Endodermal cell (in vitro differentiated cells): ENCODE data around the gene HTR6. TPM values are rescaled to one million over a fixed set of nuclear protein-coding genes. Genes with fewer than 3 reads are reported as not detected.

ENCODE experiments used
- DNase-seq: peaks from one replicate; pipeline ENCODE4 v3.0.0-alpha.2; 2017
- H3K27ac ChIP-seq: 2 replicates; pipeline ENCODE4 v1.5.1; 2013; ENCODE audit warnings: mild to moderate bottlenecking, low read depth, low read length, moderate library complexity
- H3K27me3 ChIP-seq: 2 replicates; pipeline ENCODE4 v1.6.1; 2013; ENCODE audit warnings: mild to moderate bottlenecking, low read length, moderate library complexity; ENCODE audit not compliant: insufficient read depth, control insufficient read depth, poor library complexity, severe bottlenecking
- H3K36me3 ChIP-seq: 2 replicates; pipeline ENCODE4 v1.7.0; 2013; ENCODE audit warnings: mild to moderate bottlenecking, low read length, moderate library complexity; ENCODE audit not compliant: control insufficient read depth, insufficient read depth
- H3K4me1 ChIP-seq: one replicate; pipeline ENCODE4 v1.7.0; 2013; ENCODE audit warnings: low read length; ENCODE audit not compliant: control insufficient read depth, insufficient read depth
- H3K4me3 ChIP-seq: 2 replicates; pipeline ENCODE4 v1.5.1; 2013; ENCODE audit warnings: mild to moderate bottlenecking, low read length, moderate library complexity
- H3K9ac ChIP-seq: 2 replicates; pipeline ENCODE4 v1.6.1; 2013; ENCODE audit warnings: mild to moderate bottlenecking, low read length, moderate library complexity; ENCODE audit not compliant: poor library complexity, severe bottlenecking; ENCODE audit errors: extremely low read depth
- H3K9me3 ChIP-seq: 2 replicates; pipeline ENCODE4 v1.6.1; 2013; ENCODE audit warnings: mild to moderate bottlenecking, low read length, moderate library complexity; ENCODE audit not compliant: control insufficient read depth
- H3K27ac Mint-ChIP-seq: 2 replicates; pipeline ENCODE4 v1.8.0; 2020; ENCODE audit warnings: mixed read lengths
- H3K27me3 Mint-ChIP-seq: 2 replicates; pipeline ENCODE4 v1.8.0; 2021; ENCODE audit warnings: mild to moderate bottlenecking, mixed read lengths; ENCODE audit not compliant: insufficient read depth
- H3K36me3 Mint-ChIP-seq: 2 replicates; pipeline ENCODE4 v1.8.0; 2020; ENCODE audit warnings: low read depth, mixed read lengths
- H3K4me1 Mint-ChIP-seq: 2 replicates; pipeline ENCODE4 v1.8.0; 2020; ENCODE audit warnings: mixed read lengths
- H3K4me3 Mint-ChIP-seq: 2 replicates; pipeline ENCODE4 v1.8.0; 2020; ENCODE audit warnings: mild to moderate bottlenecking, moderate library complexity, mixed read lengths
- H3K9me3 Mint-ChIP-seq: 2 replicates; pipeline ENCODE4 v1.8.0; 2020; ENCODE audit warnings: mild to moderate bottlenecking, mixed read lengths
- WGBS, 2 experiments: methylation state at CpG; one replicate each; pipeline versions ENCODE4 v1.1.5 to v1.1.7; 2013; ENCODE audit warnings: missing lambda C conversion rate in 2 of 2, mixed read lengths in 1 of 2; ENCODE audit not compliant: insufficient coverage in 1 of 2, insufficient read length in 1 of 2; 5-methylcytosine and 5-hydroxymethylcytosine counted together
- total RNA-seq, 2 donors: library from RNA; stranded (reverse); fragmentation: NEBNext Ultra II Directional in 1 of 2; extraction: Animal tissue kit (Norgen Biotek cat#: 25700) in 1 of 2; gene quantifications; 2 replicates in 1 of 2; 3 replicates in 1 of 2; pipeline ENCODE4 v1.2.1, GENCODE V29; 2021
- TF ChIP-seq, protein P1 (sequence below): fragments of 200-600 bp; sonication (generic); conservative IDR thresholded peaks from 2 replicates; pipeline ENCODE4 v1.5.0; 2021; ENCODE audit warnings: antibody characterized with exemption, mild to moderate bottlenecking

HTR6 gene
- total RNA-seq, 2 donors from 2014 or later = 0.31 TPM; not detected in 1

DNA sequence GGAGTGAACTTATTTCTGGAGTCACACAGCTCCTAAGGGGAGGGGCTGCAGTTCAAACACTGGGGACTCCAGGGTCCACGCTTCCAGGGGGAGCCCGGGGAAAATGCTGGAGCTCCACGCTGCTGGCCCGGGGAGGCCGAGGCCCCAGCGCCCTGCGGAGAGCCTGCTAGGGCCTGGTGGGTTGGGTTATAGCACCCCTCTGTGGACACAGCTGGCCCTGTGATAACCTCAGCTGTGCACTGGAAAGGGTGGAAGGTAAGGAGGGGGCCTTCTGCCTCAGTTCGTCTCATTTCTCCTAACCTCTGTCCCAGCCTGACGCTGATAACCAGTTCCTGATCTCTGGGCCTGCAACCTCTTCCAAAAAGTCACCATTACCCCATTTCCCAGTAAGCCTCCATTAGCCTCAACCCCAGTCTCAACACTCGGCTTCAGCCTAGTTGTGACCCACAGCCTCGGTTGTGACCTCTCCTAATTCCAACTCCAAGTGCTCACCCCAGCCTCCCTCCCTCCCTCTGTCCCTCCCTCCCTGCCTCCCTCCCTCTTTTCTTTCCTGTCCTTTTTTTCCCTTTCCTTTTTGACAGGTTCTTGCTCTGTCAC, 13.4 kb upstream of the HTR6 start:
- H3K4me1 Mint-ChIP-seq = peaks cover 10% of the 10 kb centered on the region
- no peak overlapping the region for H3K27ac ChIP-seq
- TF ChIP-seq, protein P1, sequence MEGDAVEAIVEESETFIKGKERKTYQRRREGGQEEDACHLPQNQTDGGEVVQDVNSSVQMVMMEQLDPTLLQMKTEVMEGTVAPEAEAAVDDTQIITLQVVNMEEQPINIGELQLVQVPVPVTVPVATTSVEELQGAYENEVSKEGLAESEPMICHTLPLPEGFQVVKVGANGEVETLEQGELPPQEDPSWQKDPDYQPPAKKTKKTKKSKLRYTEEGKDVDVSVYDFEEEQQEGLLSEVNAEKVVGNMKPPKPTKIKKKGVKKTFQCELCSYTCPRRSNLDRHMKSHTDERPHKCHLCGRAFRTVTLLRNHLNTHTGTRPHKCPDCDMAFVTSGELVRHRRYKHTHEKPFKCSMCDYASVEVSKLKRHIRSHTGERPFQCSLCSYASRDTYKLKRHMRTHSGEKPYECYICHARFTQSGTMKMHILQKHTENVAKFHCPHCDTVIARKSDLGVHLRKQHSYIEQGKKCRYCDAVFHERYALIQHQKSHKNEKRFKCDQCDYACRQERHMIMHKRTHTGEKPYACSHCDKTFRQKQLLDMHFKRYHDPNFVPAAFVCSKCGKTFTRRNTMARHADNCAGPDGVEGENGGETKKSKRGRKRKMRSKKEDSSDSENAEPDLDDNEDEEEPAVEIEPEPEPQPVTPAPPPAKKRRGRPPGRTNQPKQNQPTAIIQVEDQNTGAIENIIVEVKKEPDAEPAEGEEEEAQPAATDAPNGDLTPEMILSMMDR = peak; percentile 76
- H3K36me3 ChIP-seq = peaks cover 20% of the 10 kb centered on the region
- no peak overlapping the region for H3K4me3 Mint-ChIP-seq
- peaks cover 15% of the 10 kb centered on the region for H3K4me1 ChIP-seq
- DNase-seq = peak; percentile 84
- H3K9me3 ChIP-seq = no peaks in the 10 kb centered on the region
- 42 to 60% methylated on average over 8 to 11 of the region's 11 CpGs for WGBS, 2 experiments
- no peak overlapping the region for H3K4me3 ChIP-seq
- no peaks in the 10 kb centered on the region for H3K9me3 Mint-ChIP-seq
- H3K27me3 ChIP-seq = no peaks in the 10 kb centered on the region
- peaks cover 14% of the 10 kb centered on the region for H3K36me3 Mint-ChIP-seq
- peak overlapping the region; percentile 75 for H3K27ac Mint-ChIP-seq
- H3K9ac ChIP-seq = peak overlapping the region; percentile 6
- peaks cover 3% of the 10 kb centered on the region for H3K27me3 Mint-ChIP-seq

DNA sequence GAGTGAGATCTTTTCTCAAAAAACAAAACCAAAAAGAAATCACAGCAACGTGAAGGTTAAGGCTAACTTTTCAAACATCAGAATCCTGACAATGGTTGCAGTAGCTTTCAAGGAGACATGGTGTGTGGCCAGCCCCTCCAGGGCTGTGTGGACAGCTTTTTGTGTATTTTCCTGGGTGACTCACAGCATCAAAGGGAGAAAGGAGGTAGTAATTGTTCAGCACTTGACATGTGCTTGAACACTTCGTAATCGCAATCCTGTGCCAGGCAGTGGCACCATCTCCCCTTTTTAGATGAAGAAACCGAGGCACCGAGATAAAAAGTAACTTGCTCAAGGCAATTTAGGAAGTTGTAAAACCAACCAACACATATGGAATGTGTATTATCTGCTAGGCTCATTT, 10.3 kb upstream of the HTR6 start:
- H3K9ac ChIP-seq = peak overlapping the region; percentile 72
- H3K4me3 Mint-ChIP-seq = no peak overlapping the region
- H3K27ac Mint-ChIP-seq = peak overlapping the region; percentile 98
- H3K36me3 Mint-ChIP-seq = peaks cover 11% of the 10 kb centered on the region
- H3K27ac ChIP-seq = peak overlapping the region; percentile 64
- H3K9me3 Mint-ChIP-seq = no peaks in the 10 kb centered on the region
- H3K27me3 ChIP-seq = no peaks in the 10 kb centered on the region
- peaks cover 25% of the 10 kb centered on the region for H3K36me3 ChIP-seq
- no peak for DNase-seq
- H3K9me3 ChIP-seq = no peaks in the 10 kb centered on the region
- peaks cover 15% of the 10 kb centered on the region for H3K4me1 ChIP-seq
- H3K4me3 ChIP-seq = no peak overlapping the region
- peaks cover 12% of the 10 kb centered on the region for H3K4me1 Mint-ChIP-seq
- no peaks in the 10 kb centered on the region for H3K27me3 Mint-ChIP-seq
- TF ChIP-seq, protein P1 = no peak
- WGBS, 2 experiments = 93 to 94% methylated on average over 5 of the region's 5 CpGs

DNA sequence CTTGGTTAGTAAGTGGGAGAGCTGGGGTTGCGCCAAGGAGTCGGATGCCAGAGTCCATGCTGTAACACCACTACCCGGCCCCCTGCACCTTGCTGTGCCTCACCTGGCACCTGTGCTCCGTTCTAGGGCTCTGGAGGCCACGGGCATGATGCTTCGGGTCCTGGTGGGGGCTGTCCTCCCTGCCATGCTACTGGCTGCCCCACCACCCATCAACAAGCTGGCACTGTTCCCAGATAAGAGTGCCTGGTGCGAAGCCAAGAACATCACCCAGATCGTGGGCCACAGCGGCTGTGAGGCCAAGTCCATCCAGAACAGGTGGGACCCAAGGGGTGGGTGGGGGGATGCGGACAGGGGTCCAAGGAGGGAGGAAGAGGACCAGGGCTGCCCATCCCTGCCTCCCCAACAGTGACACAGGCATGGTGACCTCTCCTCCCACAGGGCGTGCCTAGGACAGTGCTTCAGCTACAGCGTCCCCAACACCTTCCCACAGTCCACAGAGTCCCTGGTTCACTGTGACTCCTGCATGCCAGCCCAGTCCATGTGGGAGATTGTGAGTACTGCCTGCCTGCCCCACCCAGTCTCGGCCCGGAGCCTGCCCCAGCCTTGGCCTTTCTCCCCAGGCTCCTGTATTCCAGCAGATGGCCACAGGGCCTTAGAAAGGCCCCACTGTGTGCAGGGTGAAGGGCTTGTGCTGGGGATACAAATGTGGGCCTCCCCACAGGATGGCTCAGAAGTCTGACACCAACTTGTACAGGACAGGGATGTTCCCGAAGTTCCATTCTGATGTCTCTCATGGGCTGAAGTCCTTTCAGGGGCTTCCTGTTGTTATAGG, 9.6 kb upstream of the HTR6 start:
- Histone ChIP-seq H3K27me3 (no peaks in the 10 kb centered on the region), H3K9ac (peak overlapping the region; percentile 72), H3K9me3 (no peaks in the 10 kb centered on the region), H3K36me3 (peaks cover 25% of the 10 kb centered on the region), H3K4me1 (peaks cover 15% of the 10 kb centered on the region), H3K4me3 (no peak overlapping the region), H3K27ac (no peak overlapping the region)
- TF ChIP-seq, protein P1 = no peak
- Mint-ChIP-seq H3K4me1 (peaks cover 16% of the 10 kb centered on the region), H3K9me3 (no peaks in the 10 kb centered on the region), H3K27ac (peak overlapping the region; percentile 98), H3K27me3 (no peaks in the 10 kb centered on the region), H3K4me3 (no peak overlapping the region), H3K36me3 (peaks cover 11% of the 10 kb centered on the region)
- no peak for DNase-seq
- WGBS, 2 experiments = 95 to 100% methylated on average over 8 to 15 of the region's 15 CpGs
